ENCODE data around the gene DRD4.

The DRD4 gene

GRCh38 chr11:621838-622237 is 15.2 kb upstream of the DRD4 start:
- H3K27me3 ChIP-seq (ENCODE audit: control insufficient read depth in 2 of 2, insufficient read depth in 2 of 2, low read length in 2 of 2) = peaks cover 0 to 4% of the 10 kb centered on the region in 2 donors
- H3K27ac ChIP-seq (ENCODE audit: low read depth in 2 of 2, low read length in 2 of 2) = no peak overlapping the region
- H3K4me3 ChIP-seq (ENCODE audit: low read length in 2 of 2) = no peak overlapping the region
- H3K9me3 ChIP-seq (ENCODE audit: control insufficient read depth in 2 of 2, low read length in 2 of 2) = no peaks in the 10 kb centered on the region
- H3K4me1 ChIP-seq (ENCODE audit: control insufficient read depth in 2 of 2, insufficient read depth in 2 of 2, low read length in 2 of 2) = peaks cover 11 to 20% of the 10 kb centered on the region in 2 donors
- no peak overlapping the region for H3K9ac ChIP-seq (ENCODE audit: low read depth in 1 of 2, low read length in 2 of 2)
- H3K36me3 ChIP-seq (ENCODE audit: control insufficient read depth in 2 of 2, insufficient read depth in 2 of 2, low read length in 2 of 2) = peaks cover 5 to 7% of the 10 kb centered on the region in 2 donors

GRCh38 chr11:623349-623869 is 13.7 kb upstream of the DRD4 start:
- peaks cover 11 to 20% of the 10 kb centered on the region in 2 donors for H3K4me1 ChIP-seq (ENCODE audit: control insufficient read depth in 2 of 2, insufficient read depth in 2 of 2, low read length in 2 of 2)
- peak overlapping the region in 1 of 2 donors; percentile 99 for H3K27ac ChIP-seq (ENCODE audit: low read depth in 2 of 2, low read length in 2 of 2)
- peaks cover 4 to 5% of the 10 kb centered on the region in 2 donors for H3K36me3 ChIP-seq (ENCODE audit: control insufficient read depth in 2 of 2, insufficient read depth in 2 of 2, low read length in 2 of 2)
- no peaks in the 10 kb centered on the region for H3K9me3 ChIP-seq (ENCODE audit: control insufficient read depth in 2 of 2, low read length in 2 of 2)
- H3K27me3 ChIP-seq (ENCODE audit: control insufficient read depth in 2 of 2, insufficient read depth in 2 of 2, low read length in 2 of 2) = peaks cover 0 to 4% of the 10 kb centered on the region in 2 donors
- peak overlapping the region in 1 of 2 donors; percentile 20 for H3K4me3 ChIP-seq (ENCODE audit: low read length in 2 of 2)
- peak overlapping the region in 1 of 2 donors; percentile 6 for H3K9ac ChIP-seq (ENCODE audit: low read depth in 1 of 2, low read length in 2 of 2)

- H3K9me3 ChIP-seq (ENCODE audit: control insufficient read depth in 2 of 2, low read length in 2 of 2) = no peaks in the 10 kb centered on the region
- peak overlapping the region; percentile 77 to 81 for H3K9ac ChIP-seq (ENCODE audit: low read depth in 1 of 2, low read length in 2 of 2)
- H3K27me3 ChIP-seq (ENCODE audit: control insufficient read depth in 2 of 2, insufficient read depth in 2 of 2, low read length in 2 of 2) = peaks cover 0 to 4% of the 10 kb centered on the region in 2 donors
- H3K36me3 ChIP-seq (ENCODE audit: control insufficient read depth in 2 of 2, insufficient read depth in 2 of 2, low read length in 2 of 2) = peaks cover 3 to 5% of the 10 kb centered on the region in 2 donors
- peak overlapping the region; percentile 96 to 99 for H3K27ac ChIP-seq (ENCODE audit: low read depth in 2 of 2, low read length in 2 of 2)
- H3K4me1 ChIP-seq (ENCODE audit: control insufficient read depth in 2 of 2, insufficient read depth in 2 of 2, low read length in 2 of 2) = peaks cover 11 to 20% of the 10 kb centered on the region in 2 donors
- peak overlapping the region; percentile 69 to 76 for H3K4me3 ChIP-seq (ENCODE audit: low read length in 2 of 2)
Observed at GRCh38 chr11:623999-624704, 12.9 kb upstream of the DRD4 start.

GRCh38 chr11:624705-625635 is 12.1 kb upstream of the DRD4 start, which contains the start of gene CDHR5:
Gene CDHR5, minus strand, starts transcription at chr11:624955. Its CDS starts 53 bp downstream, at chr11:624902.
- peaks cover 11 to 20% of the 10 kb centered on the region in 2 donors for H3K4me1 ChIP-seq (ENCODE audit: control insufficient read depth in 2 of 2, insufficient read depth in 2 of 2, low read length in 2 of 2)
- H3K9me3 ChIP-seq (ENCODE audit: control insufficient read depth in 2 of 2, low read length in 2 of 2) = no peaks in the 10 kb centered on the region
- H3K27ac ChIP-seq (ENCODE audit: low read depth in 2 of 2, low read length in 2 of 2) = peak within 1 kb of the TSS; percentile 96 to 99
- peaks cover 0 to 4% of the 10 kb centered on the region in 2 donors for H3K27me3 ChIP-seq (ENCODE audit: control insufficient read depth in 2 of 2, insufficient read depth in 2 of 2, low read length in 2 of 2)
- peaks cover 3% of the 10 kb centered on the region in 2 donors for H3K36me3 ChIP-seq (ENCODE audit: control insufficient read depth in 2 of 2, insufficient read depth in 2 of 2, low read length in 2 of 2)
- peak within 1 kb of the TSS; percentile 69 to 76 for H3K4me3 ChIP-seq (ENCODE audit: low read length in 2 of 2)
- peak within 1 kb of the TSS; percentile 77 to 81 for H3K9ac ChIP-seq (ENCODE audit: low read depth in 1 of 2, low read length in 2 of 2)

GRCh38 chr11:625636-626268 is 11.3 kb upstream of the DRD4 start:
- Histone ChIP-seq H3K4me1 (ENCODE audit: control insufficient read depth in 2 of 2, insufficient read depth in 2 of 2, low read length in 2 of 2) (peaks cover 11 to 20% of the 10 kb centered on the region in 2 donors), H3K27ac (ENCODE audit: low read depth in 2 of 2, low read length in 2 of 2) (peak overlapping the region; percentile 96 to 99), H3K4me3 (ENCODE audit: low read length in 2 of 2) (peak overlapping the region; percentile 69 to 76), H3K9ac (ENCODE audit: low read depth in 1 of 2, low read length in 2 of 2) (peak overlapping the region; percentile 41 to 77), H3K9me3 (ENCODE audit: control insufficient read depth in 2 of 2, low read length in 2 of 2) (no peaks in the 10 kb centered on the region), H3K27me3 (ENCODE audit: control insufficient read depth in 2 of 2, insufficient read depth in 2 of 2, low read length in 2 of 2) (peaks cover 0 to 4% of the 10 kb centered on the region in 2 donors), H3K36me3 (ENCODE audit: control insufficient read depth in 2 of 2, insufficient read depth in 2 of 2, low read length in 2 of 2) (no peaks in the 10 kb centered on the region)

GRCh38 chr11:626475-627307 is 10.4 kb upstream of the DRD4 start, which contains the start of gene SCT:
Gene SCT, minus strand, starts transcription at chr11:627181. Its CDS starts 38 bp downstream, at chr11:627143.
- Histone ChIP-seq H3K9ac (ENCODE audit: low read depth in 1 of 2, low read length in 2 of 2) (no peak within 1 kb of the TSS), H3K4me1 (ENCODE audit: control insufficient read depth in 2 of 2, insufficient read depth in 2 of 2, low read length in 2 of 2) (peaks cover 11 to 20% of the 10 kb centered on the region in 2 donors), H3K36me3 (ENCODE audit: control insufficient read depth in 2 of 2, insufficient read depth in 2 of 2, low read length in 2 of 2) (no peaks in the 10 kb centered on the region), H3K27me3 (ENCODE audit: control insufficient read depth in 2 of 2, insufficient read depth in 2 of 2, low read length in 2 of 2) (peaks cover 0 to 4% of the 10 kb centered on the region in 2 donors), H3K4me3 (ENCODE audit: low read length in 2 of 2) (no peak within 1 kb of the TSS), H3K9me3 (ENCODE audit: control insufficient read depth in 2 of 2, low read length in 2 of 2) (no peaks in the 10 kb centered on the region), H3K27ac (ENCODE audit: low read depth in 2 of 2, low read length in 2 of 2) (peak within 1 kb of the TSS in 1 of 2 donors; percentile 99)

- H3K9me3 ChIP-seq (ENCODE audit: control insufficient read depth in 2 of 2, low read length in 2 of 2) = no peaks in the 10 kb centered on the region
- peaks cover 0 to 4% of the 10 kb centered on the region in 2 donors for H3K27me3 ChIP-seq (ENCODE audit: control insufficient read depth in 2 of 2, insufficient read depth in 2 of 2, low read length in 2 of 2)
- H3K4me1 ChIP-seq (ENCODE audit: control insufficient read depth in 2 of 2, insufficient read depth in 2 of 2, low read length in 2 of 2) = peaks cover 11 to 20% of the 10 kb centered on the region in 2 donors
- no peak overlapping the region for H3K9ac ChIP-seq (ENCODE audit: low read depth in 1 of 2, low read length in 2 of 2)
- H3K36me3 ChIP-seq (ENCODE audit: control insufficient read depth in 2 of 2, insufficient read depth in 2 of 2, low read length in 2 of 2) = no peaks in the 10 kb centered on the region
- H3K4me3 ChIP-seq (ENCODE audit: low read length in 2 of 2) = no peak overlapping the region
- H3K27ac ChIP-seq (ENCODE audit: low read depth in 2 of 2, low read length in 2 of 2) = no peak overlapping the region
Observed at GRCh38 chr11:627308-627576, 9.8 kb upstream of the DRD4 start.

GRCh38 chr11:628056-628455 is 9.0 kb upstream of the DRD4 start:
- no peak overlapping the region for H3K4me3 ChIP-seq (ENCODE audit: low read length in 2 of 2)
- H3K27me3 ChIP-seq (ENCODE audit: control insufficient read depth in 2 of 2, insufficient read depth in 2 of 2, low read length in 2 of 2) = peaks cover 0 to 4% of the 10 kb centered on the region in 2 donors
- H3K27ac ChIP-seq (ENCODE audit: low read depth in 2 of 2, low read length in 2 of 2) = no peak overlapping the region
- no peak overlapping the region for H3K9ac ChIP-seq (ENCODE audit: low read depth in 1 of 2, low read length in 2 of 2)
- peaks cover 11 to 20% of the 10 kb centered on the region in 2 donors for H3K4me1 ChIP-seq (ENCODE audit: control insufficient read depth in 2 of 2, insufficient read depth in 2 of 2, low read length in 2 of 2)
- no peaks in the 10 kb centered on the region for H3K9me3 ChIP-seq (ENCODE audit: control insufficient read depth in 2 of 2, low read length in 2 of 2)
- H3K36me3 ChIP-seq (ENCODE audit: control insufficient read depth in 2 of 2, insufficient read depth in 2 of 2, low read length in 2 of 2) = no peaks in the 10 kb centered on the region

- no peak overlapping the region for H3K9ac ChIP-seq (ENCODE audit: low read depth in 1 of 2, low read length in 2 of 2)
- no peaks in the 10 kb centered on the region for H3K9me3 ChIP-seq (ENCODE audit: control insufficient read depth in 2 of 2, low read length in 2 of 2)
- no peak overlapping the region for H3K27ac ChIP-seq (ENCODE audit: low read depth in 2 of 2, low read length in 2 of 2)
- H3K4me3 ChIP-seq (ENCODE audit: low read length in 2 of 2) = no peak overlapping the region
- peaks cover 11 to 15% of the 10 kb centered on the region in 2 donors for H3K4me1 ChIP-seq (ENCODE audit: control insufficient read depth in 2 of 2, insufficient read depth in 2 of 2, low read length in 2 of 2)
- H3K36me3 ChIP-seq (ENCODE audit: control insufficient read depth in 2 of 2, insufficient read depth in 2 of 2, low read length in 2 of 2) = no peaks in the 10 kb centered on the region
- H3K27me3 ChIP-seq (ENCODE audit: control insufficient read depth in 2 of 2, insufficient read depth in 2 of 2, low read length in 2 of 2) = peaks cover 0 to 3% of the 10 kb centered on the region in 2 donors
Observed at GRCh38 chr11:629237-629583, 7.9 kb upstream of the DRD4 start.
